Measurements from ENCODE around the gene LRRC75A. TPM values are rescaled to one million over a fixed set of nuclear protein-coding genes. Genes with fewer than 3 reads are reported as not detected.
"Not testable (repeated sequence)": the region's sequence is repeated elsewhere in the genome, so short reads cannot be mapped to it uniquely, and the experiment has no call there.

The LRRC75A gene
- total RNA-seq, 1 donor from 2014 or later = 4.5 TPM

GRCh38 chr17:16443511-16444257 lies 48.3 kb downstream of the LRRC75A start:
- TF ChIP-seq CTCF (IDR thresholded peaks at IDR 0.05; ENCODE audit: insufficient read depth, low read length, poor library complexity, severe bottlenecking) = no peak
- Histone ChIP-seq H3K36me3 (ENCODE audit: control insufficient read depth, insufficient read depth, low read length) (peaks cover 12% of the 10 kb centered on the region), H3K4me3 (ENCODE audit: low read depth, low read length) (no peak overlapping the region), H3K27me3 (ENCODE audit: control insufficient read depth, insufficient read depth, low read length) (no peaks in the 10 kb centered on the region)
- no peak for DNase-seq (ENCODE audit: low read depth)

- H3K27me3 ChIP-seq (ENCODE audit: control insufficient read depth, insufficient read depth, low read length) = no peaks in the 10 kb centered on the region
- no peak overlapping the region for H3K4me3 ChIP-seq (ENCODE audit: low read depth, low read length)
- TF ChIP-seq CTCF (IDR thresholded peaks at IDR 0.05; ENCODE audit: insufficient read depth, low read length, poor library complexity, severe bottlenecking) = no peak
- no peak for DNase-seq (ENCODE audit: low read depth)
- H3K36me3 ChIP-seq (ENCODE audit: control insufficient read depth, insufficient read depth, low read length) = peaks cover 12% of the 10 kb centered on the region
These were observed 49.1 kb downstream of the LRRC75A start for GRCh38 chr17:16442594-16443510.

GRCh38 chr17:16442141-16442540 lies 49.9 kb downstream of the LRRC75A start:
- DNase-seq (ENCODE audit: low read depth) = no peak
- no peak for TF ChIP-seq CTCF (IDR thresholded peaks at IDR 0.05; ENCODE audit: insufficient read depth, low read length, poor library complexity, severe bottlenecking)
- peaks cover 12% of the 10 kb centered on the region for H3K36me3 ChIP-seq (ENCODE audit: control insufficient read depth, insufficient read depth, low read length)
- no peak overlapping the region for H3K4me3 ChIP-seq (ENCODE audit: low read depth, low read length)
- H3K27me3 ChIP-seq (ENCODE audit: control insufficient read depth, insufficient read depth, low read length) = no peaks in the 10 kb centered on the region

GRCh38 chr17:16440901-16441629 lies 50.9 kb downstream of the LRRC75A start:
- Histone ChIP-seq H3K27me3 (ENCODE audit: control insufficient read depth, insufficient read depth, low read length) (no peaks in the 10 kb centered on the region), H3K4me3 (ENCODE audit: low read depth, low read length) (peak overlapping the region; percentile 89), H3K36me3 (ENCODE audit: control insufficient read depth, insufficient read depth, low read length) (peaks cover 12% of the 10 kb centered on the region)
- TF ChIP-seq CTCF (IDR thresholded peaks at IDR 0.05; ENCODE audit: insufficient read depth, low read length, poor library complexity, severe bottlenecking) = no peak
- DNase-seq (ENCODE audit: low read depth) = no peak

GRCh38 chr17:16440354-16440753 lies 51.6 kb downstream of the LRRC75A start:
- not testable (repeated sequence) for H3K27me3 ChIP-seq (ENCODE audit: control insufficient read depth, insufficient read depth, low read length); DNase-seq (ENCODE audit: low read depth)
- H3K36me3 ChIP-seq (ENCODE audit: control insufficient read depth, insufficient read depth, low read length) = peaks cover 12% of the 10 kb centered on the region
- H3K4me3 ChIP-seq (ENCODE audit: low read depth, low read length) = peak overlapping the region; percentile 89

All from kidney epithelial cell (primary cell).